Activated CD4-positive, alpha-beta T cell treated with anti-CD3 and anti-CD28 coated beads, Interleukin-2, amount 50 U/mL, for 48 hours (primary cell): ENCODE measurements around the gene PLCH1.

Source experiments
- DNase-seq, 2 experiments: peaks; one replicate each; pipeline ENCODE4 v3.0.0-alpha.2; 2020

Gene PLCH1

GRCh38 chr3:155369244-155369643 is 375.6 kb downstream of the PLCH1 start:
- no peak for DNase-seq

- no peak for DNase-seq
Measured at GRCh38 chr3:155368786-155369185, 376.1 kb downstream of the PLCH1 start.

GRCh38 chr3:155367506-155367905 is 377.4 kb downstream of the PLCH1 start:
- DNase-seq: no peak

GRCh38 chr3:155365178-155365783 is 379.6 kb downstream of the PLCH1 start:
- no peak for DNase-seq

GRCh38 chr3:155364492-155364891 is 380.4 kb downstream of the PLCH1 start:
- no peak for DNase-seq

GRCh38 chr3:155363690-155364070 is 381.2 kb downstream of the PLCH1 start:
- no peak for DNase-seq

- no peak for DNase-seq
Measured at GRCh38 chr3:155362808-155363689, 381.8 kb downstream of the PLCH1 start.

GRCh38 chr3:155360281-155360680 is 384.6 kb downstream of the PLCH1 start:
- no peak for DNase-seq

- DNase-seq: no peak
Measured at GRCh38 chr3:155356594-155357370, 388.1 kb downstream of the PLCH1 start.

GRCh38 chr3:155354658-155355057 is 390.2 kb downstream of the PLCH1 start:
- no peak for DNase-seq

GRCh38 chr3:155352900-155353490 is 391.9 kb downstream of the PLCH1 start:
- DNase-seq: no peak

- no peak for DNase-seq
Measured at GRCh38 chr3:155350571-155350970, 394.3 kb downstream of the PLCH1 start.

GRCh38 chr3:155347901-155348300 is 397.0 kb downstream of the PLCH1 start:
- no peak for DNase-seq

- no peak for DNase-seq
Measured at GRCh38 chr3:155342344-155342743, 402.5 kb downstream of the PLCH1 start.

GRCh38 chr3:155339052-155339451 is 405.8 kb downstream of the PLCH1 start:
- DNase-seq: no peak

GRCh38 chr3:155335724-155336354 is 409.0 kb downstream of the PLCH1 start:
- DNase-seq: no peak

- DNase-seq: no peak
Measured at GRCh38 chr3:155334914-155335723, 409.8 kb downstream of the PLCH1 start.

- DNase-seq: no peak
Measured at GRCh38 chr3:155334215-155334913, 410.5 kb downstream of the PLCH1 start.

- no peak for DNase-seq
Measured at GRCh38 chr3:155332716-155333115, 412.2 kb downstream of the PLCH1 start.

- DNase-seq: no peak
Measured at GRCh38 chr3:155331078-155331477, 413.8 kb downstream of the PLCH1 start.

GRCh38 chr3:155330370-155330769 is 414.5 kb downstream of the PLCH1 start:
- DNase-seq: no peak
